SU-DHL-6 (cell line): Measurements from ENCODE around the gene RAET1G.
"Not testable (repeated sequence)": the region's sequence is repeated elsewhere in the genome, so short reads cannot be mapped to it uniquely, and the experiment has no call there.

ENCODE experiments used
- H2AFZ ChIP-seq: fragments of 200-600 bp; sonication (generic); 2 replicates; pipeline ENCODE4 v1.6.1; 2014; ENCODE audit warnings: low read depth, mild to moderate bottlenecking, moderate library complexity, mixed read lengths, antibody characterized with exemption, low read length; ENCODE audit not compliant: severe bottlenecking
- H3F3A ChIP-seq: fragments of 200-600 bp; shearing (Covaris generic); 2 replicates; pipeline ENCODE4 v1.6.0; 2016; ENCODE audit warnings: antibody characterized with exemption, mild to moderate bottlenecking; ENCODE audit not compliant: insufficient read depth
- H3K27ac ChIP-seq: fragments of 200-600 bp; sonication (generic); 2 replicates; pipeline ENCODE4 v1.5.1; 2016; ENCODE audit warnings: low read depth, mild to moderate bottlenecking, low read length, moderate library complexity, mixed read lengths
- H3K27me3 ChIP-seq: fragments of 200-600 bp; sonication (generic), shearing (Covaris generic); 2 replicates; pipeline ENCODE4 v1.6.0; 2014; ENCODE audit warnings: mild to moderate bottlenecking, low read length
- H3K36me3 ChIP-seq: fragments of 200-600 bp; sonication (generic); 2 replicates; pipeline ENCODE4 v1.6.1; 2014; ENCODE audit warnings: mild to moderate bottlenecking, low read length, mixed read lengths
- H3K4me2 ChIP-seq: fragments of 300-600, 200-600 bp; shearing (Covaris generic), sonication (generic); 2 replicates; pipeline ENCODE4 v1.6.0; 2014; ENCODE audit warnings: low read length, low read depth, mild to moderate bottlenecking; ENCODE audit not compliant: poor library complexity, severe bottlenecking
- H3K4me3 ChIP-seq: fragments of 200-600 bp; sonication (generic); 2 replicates; pipeline ENCODE4 v1.5.1; 2014; ENCODE audit warnings: antibody characterized with exemption, low read length, mild to moderate bottlenecking, mixed read lengths; ENCODE audit not compliant: insufficient read depth, poor library complexity, severe bottlenecking
- H3K79me2 ChIP-seq: fragments of 200-600 bp; sonication (generic); 2 replicates; pipeline ENCODE4 v1.6.1; 2014; ENCODE audit warnings: mild to moderate bottlenecking, low read length, moderate library complexity; ENCODE audit not compliant: insufficient read depth
- H3K9ac ChIP-seq: fragments of 200-600 bp; sonication (generic); 2 replicates; pipeline ENCODE4 v1.7.0; 2014; ENCODE audit warnings: mild to moderate bottlenecking, low read length
- H3K9me2 ChIP-seq: fragments of 200-600 bp; sonication (generic); replicated peaks from 2 replicates; pipeline ENCODE4 v1.6.1; 2014; ENCODE audit warnings: low read length; ENCODE audit not compliant: insufficient read depth
- H3K9me3 ChIP-seq: fragments of 200-600 bp; sonication (generic); 2 replicates; pipeline ENCODE4 v1.6.1; 2014; ENCODE audit warnings: low read length, mixed read lengths; ENCODE audit not compliant: insufficient read depth
- H4K20me1 ChIP-seq: fragments of 200-600 bp; sonication (generic); 2 replicates; pipeline ENCODE4 v1.6.1; 2014; ENCODE audit warnings: low read depth, mild to moderate bottlenecking, antibody characterized with exemption, low read length, moderate library complexity, mixed read lengths
- CTCF ChIP-seq: fragments of 200-600 bp; sonication (generic); IDR thresholded peaks from one replicate; pipeline ENCODE4 v1.5.1; 2017; ENCODE audit warnings: antibody characterized with exemption, mild to moderate bottlenecking, low read length, moderate library complexity; ENCODE audit not compliant: insufficient read depth, poor library complexity, severe bottlenecking
- EZH2phosphoT487 ChIP-seq: fragments of 200-600 bp; sonication (generic), shearing (Covaris generic); conservative IDR thresholded peaks from 2 replicates; pipeline ENCODE4 v1.6.1; 2018; ENCODE audit warnings: mild to moderate bottlenecking, antibody characterized with exemption, low read length, moderate library complexity, mixed read lengths

Gene RAET1G, protein sequence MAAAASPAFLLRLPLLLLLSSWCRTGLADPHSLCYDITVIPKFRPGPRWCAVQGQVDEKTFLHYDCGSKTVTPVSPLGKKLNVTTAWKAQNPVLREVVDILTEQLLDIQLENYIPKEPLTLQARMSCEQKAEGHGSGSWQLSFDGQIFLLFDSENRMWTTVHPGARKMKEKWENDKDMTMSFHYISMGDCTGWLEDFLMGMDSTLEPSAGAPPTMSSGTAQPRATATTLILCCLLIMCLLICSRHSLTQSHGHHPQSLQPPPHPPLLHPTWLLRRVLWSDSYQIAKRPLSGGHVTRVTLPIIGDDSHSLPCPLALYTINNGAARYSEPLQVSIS

GRCh38 chr6:149922642-149923326 lies at the start of gene RAET1G:
RAET1G (minus strand) TSS chr6:149923121; CDS start chr6:149923010, 111 bp downstream.
- H3K9me2 ChIP-seq, result no peaks in the 10 kb centered on the region
- H3F3A ChIP-seq, result no peaks in the 10 kb centered on the region
- no peaks in the 10 kb centered on the region for H3K79me2 ChIP-seq
- no peak within 1 kb of the TSS for H3K27ac ChIP-seq
- H3K36me3 ChIP-seq, result no peaks in the 10 kb centered on the region
- no peak within 1 kb of the TSS for H3K4me2 ChIP-seq
- TF ChIP-seq EZH2phosphoT487, result no peak
- TF ChIP-seq CTCF, result no peak
- H4K20me1 ChIP-seq, result no peaks in the 10 kb centered on the region
- H3K4me3 ChIP-seq, result no peak within 1 kb of the TSS
- no peaks in the 10 kb centered on the region for H3K27me3 ChIP-seq
- no peaks in the 10 kb centered on the region for H3K9me3 ChIP-seq
- H2AFZ ChIP-seq, result no peak within 1 kb of the TSS
- no peak within 1 kb of the TSS for H3K9ac ChIP-seq

DNA sequence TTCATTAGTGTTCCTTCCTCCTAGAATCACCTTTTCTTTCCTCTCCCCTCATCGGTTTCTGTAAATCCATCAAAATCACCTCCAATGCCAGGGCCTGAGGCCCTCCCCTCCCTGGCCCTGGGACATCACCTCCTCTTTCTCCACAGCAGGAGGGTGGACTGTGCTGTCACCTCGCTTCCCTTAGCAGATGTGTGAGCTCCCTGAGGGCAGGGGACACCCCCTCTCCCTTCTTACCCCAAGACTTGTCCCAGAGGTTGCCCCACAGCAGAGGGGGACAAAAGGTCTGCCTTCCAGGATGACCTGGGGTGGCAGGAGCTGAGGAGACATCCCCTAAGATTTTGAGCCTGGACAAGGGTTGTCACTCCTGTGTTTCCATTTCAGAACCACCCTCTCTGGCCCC lies 46.7 kb upstream of the RAET1G start:
- no peaks in the 10 kb centered on the region for H3K36me3 ChIP-seq
- H2AFZ ChIP-seq, result no peak overlapping the region
- no peaks in the 10 kb centered on the region for H3K79me2 ChIP-seq
- H3K9ac ChIP-seq, result no peak overlapping the region
- no peaks in the 10 kb centered on the region for H3K9me3 ChIP-seq
- H3K9me2 ChIP-seq, result no peaks in the 10 kb centered on the region
- no peaks in the 10 kb centered on the region for H3F3A ChIP-seq
- TF ChIP-seq EZH2phosphoT487, result no peak
- no peak for TF ChIP-seq CTCF
- no peaks in the 10 kb centered on the region for H3K27me3 ChIP-seq
- no peak overlapping the region for H3K4me2 ChIP-seq
- no peak overlapping the region for H3K4me3 ChIP-seq
- no peaks in the 10 kb centered on the region for H4K20me1 ChIP-seq
- no peak overlapping the region for H3K27ac ChIP-seq

- H3K9me2 ChIP-seq, H3K79me2 ChIP-seq, H3K27me3 ChIP-seq, H4K20me1 ChIP-seq, H3K9ac ChIP-seq, H3K9me3 ChIP-seq, H3K27ac ChIP-seq, H3K36me3 ChIP-seq, H3F3A ChIP-seq, H3K4me3 ChIP-seq, H3K4me2 ChIP-seq, H2AFZ ChIP-seq: not testable (repeated sequence)
These were observed 46.0 kb upstream of the RAET1G start for GRCh38 chr6:149968909-149969308.

DNA sequence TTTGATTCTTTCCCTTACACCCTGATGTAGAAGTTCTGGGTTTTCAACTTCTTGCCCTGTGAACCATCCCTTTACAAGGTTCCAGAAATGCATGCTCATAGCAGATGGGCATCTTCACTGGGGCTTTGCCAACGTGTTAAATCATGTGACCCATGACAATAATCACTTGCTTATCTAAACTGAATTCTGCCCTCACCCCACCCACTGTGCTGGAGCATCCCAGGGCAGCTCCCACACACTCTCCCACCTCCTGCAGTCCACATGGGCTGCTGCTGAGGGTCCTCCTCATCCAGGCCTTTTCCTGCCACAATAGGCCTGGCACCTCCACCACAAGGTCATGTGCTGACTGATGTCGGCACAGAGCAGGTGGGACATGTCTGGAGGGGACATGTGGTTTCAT lies 45.1 kb upstream of the RAET1G start:
- H3K4me2 ChIP-seq, H3K79me2 ChIP-seq, H3K27me3 ChIP-seq, H3K27ac ChIP-seq, H3K9me2 ChIP-seq, H3K36me3 ChIP-seq, H2AFZ ChIP-seq, H3K9me3 ChIP-seq, H3K9ac ChIP-seq, H3K4me3 ChIP-seq, H3F3A ChIP-seq, H4K20me1 ChIP-seq: not testable (repeated sequence)
